ENCODE results near the gene HSD11B1.

Gene HSD11B1

DNA sequence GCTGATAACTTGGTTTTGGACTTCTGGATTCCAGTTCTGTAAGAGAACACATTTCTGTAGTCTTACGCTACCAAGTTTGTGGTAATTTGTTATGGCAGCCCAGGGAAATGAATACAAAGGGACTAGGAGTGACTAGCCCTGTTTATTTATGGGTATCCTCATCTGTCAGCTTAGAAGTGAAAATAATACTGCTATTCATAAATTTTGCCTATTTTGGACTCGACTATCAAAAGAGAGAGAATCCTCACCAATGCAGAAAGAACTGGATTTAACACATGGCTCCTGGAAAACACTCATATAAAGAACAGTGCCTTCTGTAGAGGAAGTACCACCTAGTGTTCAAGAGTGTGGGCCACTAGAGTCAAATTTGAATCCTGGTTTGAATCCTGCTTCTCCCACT, 22.6 kb downstream of the HSD11B1 start:
- TF ChIP-seq, protein P1, sequence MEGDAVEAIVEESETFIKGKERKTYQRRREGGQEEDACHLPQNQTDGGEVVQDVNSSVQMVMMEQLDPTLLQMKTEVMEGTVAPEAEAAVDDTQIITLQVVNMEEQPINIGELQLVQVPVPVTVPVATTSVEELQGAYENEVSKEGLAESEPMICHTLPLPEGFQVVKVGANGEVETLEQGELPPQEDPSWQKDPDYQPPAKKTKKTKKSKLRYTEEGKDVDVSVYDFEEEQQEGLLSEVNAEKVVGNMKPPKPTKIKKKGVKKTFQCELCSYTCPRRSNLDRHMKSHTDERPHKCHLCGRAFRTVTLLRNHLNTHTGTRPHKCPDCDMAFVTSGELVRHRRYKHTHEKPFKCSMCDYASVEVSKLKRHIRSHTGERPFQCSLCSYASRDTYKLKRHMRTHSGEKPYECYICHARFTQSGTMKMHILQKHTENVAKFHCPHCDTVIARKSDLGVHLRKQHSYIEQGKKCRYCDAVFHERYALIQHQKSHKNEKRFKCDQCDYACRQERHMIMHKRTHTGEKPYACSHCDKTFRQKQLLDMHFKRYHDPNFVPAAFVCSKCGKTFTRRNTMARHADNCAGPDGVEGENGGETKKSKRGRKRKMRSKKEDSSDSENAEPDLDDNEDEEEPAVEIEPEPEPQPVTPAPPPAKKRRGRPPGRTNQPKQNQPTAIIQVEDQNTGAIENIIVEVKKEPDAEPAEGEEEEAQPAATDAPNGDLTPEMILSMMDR (IDR thresholded peaks at IDR 0.05; ENCODE audit: low read depth, low read length), result no peak
- H3K4me3 ChIP-seq (ENCODE audit: low read depth, low read length), result no peak overlapping the region

DNA sequence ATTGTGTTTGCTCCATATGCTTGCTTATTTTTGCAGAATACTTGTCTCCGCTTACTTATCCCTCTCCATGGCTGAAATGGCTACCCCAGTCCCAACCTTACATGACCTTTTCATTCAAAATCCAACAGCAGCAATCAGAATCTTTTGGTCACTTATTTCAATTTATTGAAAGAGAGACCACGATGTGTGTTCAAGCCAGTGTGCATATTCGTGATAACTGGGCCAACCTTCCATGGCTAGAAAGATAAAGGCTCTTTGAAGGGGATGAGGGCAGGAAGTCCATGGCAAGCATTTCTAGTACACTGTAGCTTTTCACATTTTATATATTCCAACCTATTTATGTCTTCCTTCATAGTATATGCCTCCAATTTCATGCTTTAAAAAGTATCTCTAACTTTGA, 23.1 kb downstream of the HSD11B1 start:
- TF ChIP-seq, protein P1 (IDR thresholded peaks at IDR 0.05; ENCODE audit: low read depth, low read length), result no peak
- H3K4me3 ChIP-seq (ENCODE audit: low read depth, low read length), result no peak overlapping the region

DNA sequence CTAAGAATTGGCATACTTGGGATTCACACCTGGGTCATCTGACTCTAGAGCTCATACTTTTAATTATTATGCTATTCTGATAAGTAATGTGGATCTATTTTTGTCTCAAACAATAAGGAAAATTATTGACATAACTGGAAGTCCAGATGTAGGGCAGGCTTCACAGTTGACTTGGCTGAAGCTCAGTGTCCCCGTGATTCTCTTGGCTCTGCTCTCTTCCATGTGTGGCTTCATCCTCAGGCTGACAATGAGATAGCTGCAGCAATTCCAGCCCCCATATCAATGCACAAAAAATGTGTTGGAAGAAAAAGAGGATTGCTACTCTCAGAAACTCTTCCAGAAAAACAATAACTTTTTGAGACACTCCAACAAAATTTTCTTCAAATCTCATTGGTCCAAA, 23.8 kb downstream of the HSD11B1 start:
- no peak overlapping the region for H3K4me3 ChIP-seq (ENCODE audit: low read depth, low read length)
- TF ChIP-seq, protein P1 (IDR thresholded peaks at IDR 0.05; ENCODE audit: low read depth, low read length), result no peak

DNA sequence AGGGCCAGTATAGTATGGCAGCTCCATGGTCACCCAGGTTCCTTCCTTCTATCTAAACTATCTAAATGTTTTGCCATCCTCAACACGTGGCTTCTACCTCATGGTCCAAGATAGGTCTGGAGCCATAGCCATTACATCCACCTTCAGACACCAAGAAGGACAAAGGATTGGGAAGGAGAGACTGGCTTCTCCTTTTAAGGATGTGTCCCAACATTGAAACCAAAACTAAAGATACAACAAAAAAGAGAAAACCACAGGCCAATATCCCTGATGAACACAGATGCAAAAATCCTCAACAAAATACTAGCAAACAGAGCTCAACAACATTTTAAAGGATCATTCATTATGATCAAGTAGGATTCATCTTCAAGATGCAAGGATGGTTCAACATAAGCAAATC, 24.8 kb downstream of the HSD11B1 start:
- no peak overlapping the region for H3K4me3 ChIP-seq (ENCODE audit: low read depth, low read length)
- TF ChIP-seq, protein P1 (IDR thresholded peaks at IDR 0.05; ENCODE audit: low read depth, low read length), result no peak

DNA sequence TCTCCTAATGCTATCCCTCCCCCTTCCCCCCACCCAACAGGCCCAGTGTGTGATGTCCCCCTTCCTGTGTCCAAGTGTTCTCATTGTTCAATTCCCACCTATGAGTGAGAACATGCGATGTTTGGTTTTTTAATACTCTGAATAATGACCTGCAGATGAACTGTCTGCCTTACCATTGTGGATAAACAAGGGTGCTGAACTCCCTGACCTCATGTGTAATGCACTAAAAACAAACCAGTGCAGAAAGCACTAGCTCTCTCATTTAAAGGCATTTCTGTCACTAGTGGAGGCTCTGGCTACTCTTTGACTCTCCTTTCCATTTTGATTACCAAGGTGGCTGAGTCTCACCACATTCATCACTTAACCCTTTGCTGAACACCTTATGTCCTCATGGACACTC, 28.1 kb downstream of the HSD11B1 start:
- H3K4me3 ChIP-seq (ENCODE audit: low read depth, low read length), result no peak overlapping the region
- TF ChIP-seq, protein P1 (IDR thresholded peaks at IDR 0.05; ENCODE audit: low read depth, low read length), result no peak

DNA sequence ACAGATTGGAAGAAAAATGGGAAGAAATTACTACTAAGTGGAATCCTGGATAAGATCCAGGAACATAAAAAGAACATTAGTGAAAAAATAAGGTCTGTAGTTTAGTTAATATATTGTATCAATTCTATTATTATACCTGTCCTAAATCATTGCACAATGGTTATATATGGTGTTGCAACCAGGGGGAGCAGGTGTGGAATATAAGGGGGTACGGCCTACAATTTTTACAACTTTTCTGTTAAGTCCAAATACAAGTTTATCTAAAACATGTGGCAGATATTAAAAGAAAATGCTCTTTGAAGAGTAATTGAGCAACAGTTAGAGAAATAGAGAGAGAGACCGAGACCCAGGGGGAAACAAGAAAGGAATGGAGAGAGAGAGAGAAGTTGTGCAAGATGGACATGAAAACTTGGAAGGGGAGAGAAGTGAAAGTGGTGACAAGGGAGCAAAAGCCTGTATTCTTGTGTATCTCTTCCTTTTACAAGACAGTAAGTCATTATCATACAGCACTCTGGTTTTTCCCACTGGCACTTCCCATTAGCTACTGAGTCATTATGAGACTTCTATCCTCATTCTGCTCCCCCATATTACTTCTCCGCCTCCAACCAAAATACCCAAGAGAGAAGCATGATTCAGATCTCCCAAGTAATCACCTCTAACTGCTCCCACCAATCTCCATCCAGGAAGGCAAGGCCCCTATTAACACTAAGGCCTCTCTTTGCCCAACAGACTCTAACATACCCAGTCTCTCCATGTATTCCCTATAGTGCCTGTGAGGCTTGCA, 29.0 kb downstream of the HSD11B1 start:
- H3K4me3 ChIP-seq (ENCODE audit: low read depth, low read length), result no peak overlapping the region
- TF ChIP-seq, protein P1 (IDR thresholded peaks at IDR 0.05; ENCODE audit: low read depth, low read length), result no peak

DNA sequence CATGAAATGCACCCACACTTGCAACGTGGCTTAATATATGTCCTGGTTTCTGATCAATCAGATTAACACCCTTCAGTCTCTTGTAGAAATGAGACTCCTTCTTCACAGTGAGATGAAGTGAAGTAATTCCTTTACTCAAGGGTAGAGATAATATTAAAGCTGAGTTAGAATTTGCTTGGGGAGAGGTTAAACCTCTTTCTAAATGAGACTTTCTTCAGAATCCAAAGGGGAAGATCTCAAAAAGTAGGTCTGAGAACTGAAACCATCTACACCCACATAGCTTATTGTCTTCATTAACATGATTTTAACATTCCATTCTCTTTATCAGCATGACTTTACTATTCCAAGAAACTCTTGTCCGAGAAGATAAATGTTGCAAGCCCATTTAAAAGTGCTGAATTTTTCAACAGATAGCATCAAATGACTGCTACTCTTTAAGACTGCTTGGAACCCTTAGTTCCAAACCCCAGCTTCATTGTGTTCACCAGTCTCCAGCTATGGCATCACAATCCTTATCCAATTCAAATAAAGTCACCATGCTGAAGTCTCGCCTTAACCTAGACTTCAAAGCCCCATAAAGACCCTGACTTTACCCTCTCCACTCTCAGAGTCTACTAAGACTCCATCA, 32.0 kb downstream of the HSD11B1 start:
- no peak overlapping the region for H3K4me3 ChIP-seq (ENCODE audit: low read depth, low read length)
- TF ChIP-seq, protein P1 (IDR thresholded peaks at IDR 0.05; ENCODE audit: low read depth, low read length), result no peak

Data from WI38 (cell line).